Left colon (tissue), 2 donors: ENCODE results near the gene TSEN34. TPM values are rescaled to one million over a fixed set of nuclear protein-coding genes. Genes with fewer than 3 reads are reported as not detected.
"Not testable (repeated sequence)": the region's sequence is repeated elsewhere in the genome, so short reads cannot be mapped to it uniquely, and the experiment has no call there.

Source experiments
- ATAC-seq: fragments of 200-7000 bp; cut with Tn5 transposase; one replicate; pipeline ENCODE4 v1.9.1; 2020; ENCODE audit warnings: mild to moderate bottlenecking, moderate library complexity
- DNase-seq, 2 donors: peaks; one replicate each; pipeline ENCODE4 v3.0.0-alpha.2; 2020
- intact Hi-C, 2 donors: fragments of 100-400 bp; cut with DNase I in 1 of 2; cut with micrococcal nuclease in 1 of 2; formaldehyde crosslinking; loops; one replicate each; pipeline versions ENCODE4 v1.11.2 to v1.14.0; 2022; cut with DNase I, micrococcal nuclease
- total RNA-seq, 2 donors: library from RNA; stranded (reverse); fragmentation: NEBNext Ultra II Directional; extraction: Animal tissue kit (Norgen Biotek cat#: 25700); gene quantifications; one replicate each; pipeline ENCODE4 v1.2.1, GENCODE V29; 2021
- donor health status: DM: no; HTN: no; CAD: no.
- donor health status: DM: yes; HTN: yes; CAD: no.

The TSEN34 gene
- total RNA-seq, 2 donors from 2014 or later = 38.9 to 41.6 TPM

- peak; percentile 68 for ATAC-seq
- intact Hi-C loops = no loop called here
Observed at GRCh38 chr19:54159352-54160181, 31.5 kb upstream of the TSEN34 start, which contains the start of gene LENG1. TSS of gene LENG1 (minus strand) at chr19:54159721. CDS start at chr19:54159695, 26 bp downstream.

GRCh38 chr19:54160182-54160811, 30.8 kb upstream of the TSEN34 start:
- ATAC-seq = no peak
- intact Hi-C loops = no loop called here

More at GRCh38 chr19:54159352-54160181, 31.5 kb upstream of the TSEN34 start, which contains the start of gene LENG1:
- DNase-seq = peak; percentile 99 to 100

GRCh38 chr19:54160854-54161253, 30.3 kb upstream of the TSEN34 start:
- ATAC-seq (no peak), DNase-seq (no peak)
- intact Hi-C loops = no loop called here

More at GRCh38 chr19:54160182-54160811, 30.8 kb upstream of the TSEN34 start:
- DNase-seq = no peak

GRCh38 chr19:54162241-54162805, 28.8 kb upstream of the TSEN34 start:
- intact Hi-C loops = no loop called here
- ATAC-seq (peak; percentile 51), DNase-seq (peak; percentile 91 to 96)

DNA sequence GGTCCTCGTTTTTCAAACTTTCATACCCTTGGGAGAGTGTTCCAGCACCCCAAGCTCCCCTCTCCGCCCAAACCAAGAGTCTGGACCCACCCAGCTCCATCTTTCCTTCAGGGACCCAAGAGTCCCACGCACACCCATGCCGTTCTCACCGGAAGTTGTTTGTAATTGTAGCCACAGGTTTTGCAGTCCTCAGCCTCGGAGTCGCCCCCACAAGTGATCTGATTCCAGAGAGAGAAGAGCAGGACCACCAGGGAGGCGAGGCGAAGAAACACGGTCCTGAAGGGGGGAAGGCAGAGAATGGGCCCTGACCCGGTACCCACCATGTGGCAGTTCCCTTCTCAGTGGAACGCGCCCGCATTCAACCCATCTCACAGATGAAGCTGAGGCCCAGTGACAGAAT, 28.2 kb upstream of the TSEN34 start:
- DNase-seq = no peak
- intact Hi-C loops = no loop called here

GRCh38 chr19:54164369-54165068, 26.6 kb upstream of the TSEN34 start:
- ATAC-seq (peak; percentile 60), DNase-seq (peak; percentile 88 to 95)
- intact Hi-C loops = loop anchor here in 1 of 2 donors (5.0 kb wide), 1 partner anchor 68 kb away; no protein-coding TSS in a partner anchor

More for the DNA sequence above, 28.2 kb upstream of the TSEN34 start:
- no peak for ATAC-seq

DNA sequence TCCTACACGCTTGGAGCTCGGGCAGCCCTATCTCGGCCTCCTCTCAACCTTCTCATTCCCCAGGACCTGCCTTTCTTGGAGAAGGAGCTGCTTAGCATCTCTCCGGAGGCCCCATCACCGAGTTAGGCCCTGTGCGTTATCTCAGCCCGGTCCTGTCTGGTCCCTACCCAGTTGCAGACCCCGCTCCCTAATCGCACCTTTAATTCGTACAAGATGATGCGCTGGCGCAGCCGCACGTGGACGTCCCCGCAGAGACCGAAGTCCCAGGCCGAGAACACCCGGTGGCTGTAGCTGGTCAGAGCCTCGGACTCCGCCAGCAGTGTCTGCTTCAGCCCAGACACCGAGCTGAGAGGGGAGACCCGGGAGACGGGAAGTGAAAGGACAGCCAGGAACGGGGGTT, 25.9 kb upstream of the TSEN34 start:
- no peak for DNase-seq
- intact Hi-C loops = loop anchor here in 1 of 2 donors (5.0 kb wide), 1 partner anchor 67 kb away; no protein-coding TSS in a partner anchor
- no peak for ATAC-seq

DNA sequence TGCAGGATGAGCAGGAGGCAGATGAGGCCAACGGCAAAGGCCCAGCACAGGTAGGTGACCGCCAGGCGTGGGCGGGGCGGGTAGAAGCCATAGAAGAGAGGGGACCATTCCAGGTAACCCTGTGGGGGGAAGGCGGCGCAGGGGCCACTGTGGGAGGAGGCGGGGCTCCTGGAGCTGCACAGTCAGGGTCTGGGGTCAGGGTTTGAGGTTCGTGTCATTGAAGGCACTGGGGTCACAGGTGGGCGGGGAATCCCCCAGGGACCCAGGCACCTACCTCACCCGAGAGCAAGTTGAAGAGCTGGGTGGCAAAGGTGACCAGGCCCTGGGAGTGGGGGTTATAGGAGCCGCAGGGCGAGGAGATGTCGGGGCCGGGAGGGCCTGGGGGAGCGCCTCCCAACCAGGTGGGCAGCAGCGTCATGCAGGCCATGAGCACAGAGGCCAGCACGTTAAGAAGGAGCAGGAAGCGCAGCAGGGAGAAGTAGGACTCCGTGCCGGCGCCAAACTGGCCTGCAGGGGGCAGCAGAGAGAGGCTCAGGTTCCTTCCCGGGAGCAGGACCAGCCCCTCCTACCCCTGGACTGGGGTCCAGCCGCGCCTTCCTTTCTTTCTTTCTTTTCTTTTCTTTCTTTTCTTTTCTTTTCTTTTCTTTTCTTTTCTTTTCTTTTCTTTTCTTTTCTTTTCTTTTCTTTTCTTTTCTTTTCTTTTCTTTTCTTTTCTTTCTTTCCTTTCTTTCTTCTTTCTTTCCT, 22.8 kb upstream of the TSEN34 start:
- DNase-seq (peak; percentile 87 to 98), ATAC-seq (peak; percentile 37)
- intact Hi-C loops = loop anchor here in 1 of 2 donors (5.0 kb wide), 1 partner anchor 64 kb away; no protein-coding TSS in a partner anchor

DNA sequence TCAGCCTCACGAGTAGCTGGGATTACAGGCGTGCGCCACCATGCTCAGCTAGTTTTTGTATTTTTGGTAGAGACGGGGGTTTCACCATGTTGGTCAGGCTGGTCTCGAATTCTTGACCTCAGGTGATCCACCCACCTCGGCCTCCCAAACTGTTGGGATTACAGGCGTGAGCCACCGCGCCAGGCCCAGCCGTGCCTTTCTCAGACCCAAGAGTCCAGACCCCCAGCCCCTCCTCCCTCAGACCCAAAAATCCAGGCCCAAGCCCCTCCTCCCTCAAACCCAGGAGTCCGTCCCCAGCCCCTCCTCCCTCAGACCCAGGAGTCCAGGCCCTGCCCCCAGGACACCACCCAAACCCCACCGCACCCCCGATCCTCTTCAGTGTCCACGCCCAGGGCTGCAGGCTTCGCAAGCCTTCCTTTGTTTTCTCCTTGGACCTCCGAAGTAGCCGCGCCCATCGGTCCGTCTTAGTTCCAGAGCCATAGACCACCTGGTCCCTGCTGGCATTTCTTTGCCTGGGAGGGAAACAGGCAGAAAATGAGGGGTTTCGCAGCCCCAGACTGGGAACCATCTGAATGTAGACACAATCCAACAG, 21.9 kb upstream of the TSEN34 start:
- intact Hi-C loops = loop anchor here in 1 of 2 donors (5.0 kb wide), 1 partner anchor 63 kb away; no protein-coding TSS in a partner anchor
- DNase-seq (no peak), ATAC-seq (no peak)

GRCh38 chr19:54171736-54172431, 19.2 kb upstream of the TSEN34 start:
- DNase-seq = peak in 1 of 2 donors; percentile 25
- ATAC-seq, intact Hi-C loops: not testable (repeated sequence)

GRCh38 chr19:54172471-54173358, 18.4 kb upstream of the TSEN34 start, which contains the start of gene TMC4:
TSS of gene TMC4 (minus strand) at chr19:54173160. CDS start at chr19:54173117, 43 bp downstream.
- ATAC-seq (peak; percentile 93), DNase-seq (peak; percentile 84 to 87)
- intact Hi-C loops = no loop called here

- intact Hi-C loops = no loop called here
- DNase-seq = no peak
- no peak for ATAC-seq
Observed at GRCh38 chr19:54173359-54173699, 17.8 kb upstream of the TSEN34 start.

DNA sequence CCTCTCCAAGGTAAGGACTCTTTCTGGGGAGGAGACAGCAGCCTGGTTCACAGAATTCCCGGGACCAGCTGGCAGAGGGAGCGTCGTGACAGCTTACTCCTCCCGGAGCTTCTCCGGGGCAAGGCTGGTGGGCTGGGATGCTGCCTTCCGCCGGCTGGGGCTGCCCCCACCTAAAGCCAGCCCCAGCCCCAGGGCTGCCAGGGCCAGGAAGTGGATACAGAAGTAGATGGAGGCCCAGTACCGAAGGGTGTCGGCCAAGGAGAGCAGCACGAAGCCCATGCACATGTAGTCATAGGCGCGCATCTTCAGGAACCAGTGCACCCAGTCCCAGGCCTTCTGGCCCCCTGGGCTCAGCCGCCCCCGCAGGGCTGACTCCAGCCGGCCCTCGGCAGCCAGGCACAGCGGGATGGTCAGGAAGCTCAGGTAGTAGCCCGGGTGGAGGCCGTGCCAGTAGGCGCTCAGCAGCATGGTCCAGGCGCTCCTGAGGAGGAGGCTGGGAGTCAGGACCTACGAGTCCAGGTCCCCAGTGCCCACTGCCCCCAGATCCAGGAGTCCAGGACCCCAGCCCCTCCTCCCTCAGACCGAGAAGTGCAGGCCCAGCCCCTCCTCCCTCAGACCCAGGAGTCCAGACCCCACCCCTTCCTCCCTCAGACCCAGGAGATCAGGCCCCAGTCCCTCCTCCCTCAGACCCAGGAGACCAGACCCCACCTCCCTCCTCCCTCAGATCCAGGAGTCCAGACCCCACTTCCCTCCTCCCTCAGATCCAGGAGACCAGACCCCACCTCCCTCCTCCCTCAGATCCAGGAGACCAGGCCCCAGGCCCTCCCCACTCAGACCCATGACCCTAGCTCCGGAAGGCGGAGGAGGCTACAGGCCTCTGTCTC, 16.9 kb upstream of the TSEN34 start:
- DNase-seq (peak in 1 of 2 donors; percentile 31), ATAC-seq (no peak)
- intact Hi-C loops = no loop called here

DNA sequence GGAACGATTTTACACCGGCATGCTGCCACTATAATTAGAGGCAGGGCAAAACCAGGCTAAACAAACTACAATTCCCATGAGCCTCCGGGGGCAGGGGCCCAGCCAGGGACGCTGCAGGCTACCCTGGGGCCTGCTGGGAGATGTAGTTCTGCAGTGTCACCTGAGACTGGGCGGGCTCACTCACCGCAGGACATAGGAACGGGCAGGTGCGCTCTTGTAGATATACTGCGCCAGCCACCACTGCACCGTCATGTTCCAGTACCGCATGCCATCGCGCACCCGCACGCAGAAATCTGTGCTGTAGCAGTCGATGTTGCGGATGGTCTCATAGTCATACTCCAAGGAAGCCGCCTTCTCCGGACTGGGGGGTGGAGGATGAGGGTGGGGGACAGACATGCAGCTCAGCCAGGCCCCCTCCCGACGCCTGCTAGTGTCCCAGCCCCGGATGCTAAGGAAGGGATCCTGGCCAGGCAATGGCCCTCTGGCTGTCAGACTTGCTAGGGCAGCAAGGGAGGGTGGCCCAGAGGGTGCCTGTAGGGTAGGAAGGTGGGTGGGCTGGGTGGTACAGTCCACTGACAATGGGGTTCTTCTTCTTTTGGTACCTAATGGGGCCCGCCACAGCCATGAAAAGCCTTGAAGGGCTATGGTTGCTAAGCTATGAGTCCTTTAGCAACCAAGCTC, 12.4 kb upstream of the TSEN34 start:
- peak; percentile 37 for ATAC-seq
- intact Hi-C loops = no loop called here
- DNase-seq = peak in 1 of 2 donors; percentile 30
